ENCODE measurements around the gene ATP2C2. TPM values are rescaled to one million over a fixed set of nuclear protein-coding genes. Genes with fewer than 3 reads are reported as not detected.

Gene ATP2C2
- total RNA-seq, 2 experiments from 2014 or later: not detected

DNA sequence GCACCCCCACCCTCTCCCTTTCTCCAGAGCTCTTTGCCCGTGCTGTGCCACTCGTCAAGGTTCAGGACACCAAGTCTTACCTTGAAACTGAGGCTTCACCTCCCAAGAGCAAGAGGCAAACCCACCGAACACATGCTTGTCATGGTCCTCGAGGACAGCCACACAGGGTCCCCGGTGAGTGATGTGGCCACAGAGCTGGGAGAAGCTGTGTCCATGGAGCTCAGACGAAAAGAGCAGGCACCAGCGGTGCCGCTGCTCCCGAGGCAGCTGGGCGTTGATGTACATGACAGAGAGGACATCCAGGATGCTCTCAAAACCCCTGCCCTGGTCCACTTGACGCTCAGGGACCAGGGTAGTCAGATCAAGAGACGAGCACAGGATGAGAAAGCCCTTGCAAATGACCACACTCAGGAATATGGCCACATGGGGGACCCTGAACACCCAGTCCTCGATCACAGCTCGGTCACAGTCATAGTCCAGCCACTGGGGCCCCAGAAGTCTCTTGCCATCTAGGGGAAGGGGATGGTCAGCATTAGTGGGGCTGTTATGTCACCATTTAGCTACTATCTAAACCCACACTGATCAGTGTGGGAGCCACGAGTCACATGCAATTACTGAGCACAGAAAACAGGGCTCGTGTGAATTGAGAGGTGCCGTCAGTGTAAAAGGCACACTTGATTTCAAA lies 118.4 kb downstream of the ATP2C2 start:
- TF ChIP-seq, protein P1, sequence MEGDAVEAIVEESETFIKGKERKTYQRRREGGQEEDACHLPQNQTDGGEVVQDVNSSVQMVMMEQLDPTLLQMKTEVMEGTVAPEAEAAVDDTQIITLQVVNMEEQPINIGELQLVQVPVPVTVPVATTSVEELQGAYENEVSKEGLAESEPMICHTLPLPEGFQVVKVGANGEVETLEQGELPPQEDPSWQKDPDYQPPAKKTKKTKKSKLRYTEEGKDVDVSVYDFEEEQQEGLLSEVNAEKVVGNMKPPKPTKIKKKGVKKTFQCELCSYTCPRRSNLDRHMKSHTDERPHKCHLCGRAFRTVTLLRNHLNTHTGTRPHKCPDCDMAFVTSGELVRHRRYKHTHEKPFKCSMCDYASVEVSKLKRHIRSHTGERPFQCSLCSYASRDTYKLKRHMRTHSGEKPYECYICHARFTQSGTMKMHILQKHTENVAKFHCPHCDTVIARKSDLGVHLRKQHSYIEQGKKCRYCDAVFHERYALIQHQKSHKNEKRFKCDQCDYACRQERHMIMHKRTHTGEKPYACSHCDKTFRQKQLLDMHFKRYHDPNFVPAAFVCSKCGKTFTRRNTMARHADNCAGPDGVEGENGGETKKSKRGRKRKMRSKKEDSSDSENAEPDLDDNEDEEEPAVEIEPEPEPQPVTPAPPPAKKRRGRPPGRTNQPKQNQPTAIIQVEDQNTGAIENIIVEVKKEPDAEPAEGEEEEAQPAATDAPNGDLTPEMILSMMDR (IDR thresholded peaks at IDR 0.05): no peak
- ATAC-seq (ENCODE audit: poor library complexity) (no peak), DNase-seq (no peak)
- Histone ChIP-seq H3K27ac (ENCODE audit: low read depth in 1 of 2, low read length in 2 of 2) (no peak overlapping the region), H3K27me3 (ENCODE audit: control insufficient read depth in 1 of 2, insufficient read depth in 2 of 2, low read length in 2 of 2) (no peaks in the 10 kb centered on the region), H3K36me3 (ENCODE audit: insufficient read depth, low read length) (peaks cover 64% of the 10 kb centered on the region), H3K9me3 (ENCODE audit: control insufficient read depth in 1 of 2, insufficient read depth in 1 of 2, low read length in 2 of 2) (no peaks in the 10 kb centered on the region), H3K4me1 (ENCODE audit: insufficient read depth, low read length) (no peaks in the 10 kb centered on the region), H3K4me3 (ENCODE audit: low read length) (no peak overlapping the region)
- no peak overlapping the region for H3K4me3 Mint-ChIP-seq
- intact Hi-C loops (cut with DNase I, micrococcal nuclease): no loop called here
- peaks cover 55% of the 10 kb centered on the region for H3K36me3 Mint-ChIP-seq (ENCODE audit: low read depth)
- H3K4me1 Mint-ChIP-seq (ENCODE audit: low read depth): no peaks in the 10 kb centered on the region
- ChIA-PET POLR2A (no interaction called here), CTCF (no interaction called here)
- H3K9me3 Mint-ChIP-seq: no peaks in the 10 kb centered on the region
- no peak overlapping the region for H3K27ac Mint-ChIP-seq
- H3K27me3 Mint-ChIP-seq: no peaks in the 10 kb centered on the region

DNA sequence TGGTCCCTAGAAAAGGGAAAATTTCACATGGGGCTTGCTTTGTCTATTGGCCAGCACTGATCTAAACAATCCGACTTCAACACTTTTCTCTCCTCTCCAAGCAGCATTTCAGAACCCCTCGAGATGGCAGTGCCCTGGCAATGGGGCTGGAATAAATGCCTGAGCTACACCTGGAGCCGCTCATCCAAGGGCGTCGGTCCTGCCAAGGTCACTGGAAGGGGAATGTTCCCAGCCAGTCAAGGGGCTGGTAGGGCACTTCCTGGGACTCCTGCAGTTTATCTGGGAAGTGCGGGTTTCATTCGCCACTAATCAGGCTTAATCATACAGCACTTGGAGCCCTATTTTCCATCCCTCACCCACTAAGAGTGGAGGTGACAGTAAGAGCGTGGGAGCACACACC lies 119.0 kb downstream of the ATP2C2 start:
- CTCF ChIA-PET: no interaction called here
- intact Hi-C loops (cut with DNase I, micrococcal nuclease): no loop called here
- no peak overlapping the region for H3K27ac Mint-ChIP-seq

DNA sequence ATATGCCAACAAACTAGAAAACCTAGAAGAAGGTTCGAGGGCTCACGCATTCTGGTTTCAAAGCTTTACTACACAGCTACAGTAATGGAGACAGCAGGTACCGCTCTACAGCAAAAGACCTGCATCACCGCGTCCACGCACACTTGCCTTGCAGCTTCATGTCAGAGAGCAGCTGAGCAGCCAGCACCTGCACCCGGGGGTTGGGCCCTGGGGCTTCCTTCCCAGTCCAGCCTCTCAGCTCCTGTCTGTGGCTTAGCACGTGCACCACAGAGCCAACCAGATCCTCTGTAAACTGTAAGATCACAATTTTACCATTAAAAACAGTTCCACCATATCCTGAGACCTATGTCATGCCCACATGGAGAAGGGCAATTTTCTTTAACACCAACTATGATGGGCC lies 120.8 kb downstream of the ATP2C2 start:
- Histone ChIP-seq H3K4me3 (ENCODE audit: low read length) (no peak overlapping the region), H3K9me3 (ENCODE audit: control insufficient read depth in 1 of 2, insufficient read depth in 1 of 2, low read length in 2 of 2) (peaks cover 0 to 8% of the 10 kb centered on the region in 2 experiments), H3K27ac (ENCODE audit: low read depth in 1 of 2, low read length in 2 of 2) (no peak overlapping the region), H3K4me1 (ENCODE audit: insufficient read depth, low read length) (no peaks in the 10 kb centered on the region), H3K36me3 (ENCODE audit: insufficient read depth, low read length) (peaks cover 62% of the 10 kb centered on the region), H3K27me3 (ENCODE audit: control insufficient read depth in 1 of 2, insufficient read depth in 2 of 2, low read length in 2 of 2) (no peaks in the 10 kb centered on the region)
- ChIA-PET CTCF (no interaction called here), POLR2A (no interaction called here)
- ATAC-seq (ENCODE audit: poor library complexity) (no peak), DNase-seq (no peak)
- Mint-ChIP-seq H3K27me3 (no peaks in the 10 kb centered on the region), H3K4me1 (ENCODE audit: low read depth) (no peaks in the 10 kb centered on the region), H3K9me3 (peaks cover 5% of the 10 kb centered on the region), H3K4me3 (no peak overlapping the region), H3K27ac (no peak overlapping the region), H3K36me3 (ENCODE audit: low read depth) (peaks cover 63% of the 10 kb centered on the region)
- intact Hi-C loops (cut with DNase I, micrococcal nuclease): no loop called here
- TF ChIP-seq, protein P1 (IDR thresholded peaks at IDR 0.05): no peak

More for the DNA sequence above, 119.0 kb downstream of the ATP2C2 start:
- Histone ChIP-seq H3K4me3 (ENCODE audit: low read length) (no peak overlapping the region), H3K4me1 (ENCODE audit: insufficient read depth, low read length) (no peaks in the 10 kb centered on the region), H3K9me3 (ENCODE audit: control insufficient read depth in 1 of 2, insufficient read depth in 1 of 2, low read length in 2 of 2) (no peaks in the 10 kb centered on the region), H3K27ac (ENCODE audit: low read depth in 1 of 2, low read length in 2 of 2) (no peak overlapping the region), H3K36me3 (ENCODE audit: insufficient read depth, low read length) (peaks cover 60% of the 10 kb centered on the region), H3K27me3 (ENCODE audit: control insufficient read depth in 1 of 2, insufficient read depth in 2 of 2, low read length in 2 of 2) (no peaks in the 10 kb centered on the region)
- ATAC-seq (ENCODE audit: poor library complexity) (no peak), DNase-seq (no peak)
- Mint-ChIP-seq H3K36me3 (ENCODE audit: low read depth) (peaks cover 59% of the 10 kb centered on the region), H3K4me3 (no peak overlapping the region), H3K27me3 (no peaks in the 10 kb centered on the region), H3K9me3 (no peaks in the 10 kb centered on the region), H3K4me1 (ENCODE audit: low read depth) (no peaks in the 10 kb centered on the region)
- POLR2A ChIA-PET: no interaction called here
- TF ChIP-seq, protein P1 (IDR thresholded peaks at IDR 0.05): no peak

All from CD4-positive, alpha-beta T cell (primary cell).